Measurements from ENCODE around the gene CTIF.

CTIF gene

GRCh38 chr18:48773821-48774220, 235.0 kb downstream of the CTIF start:
- DNase-seq (ENCODE audit: low read depth in 2 of 2): no peak

GRCh38 chr18:48774941-48775340, 236.1 kb downstream of the CTIF start:
- no peak for DNase-seq (ENCODE audit: low read depth in 2 of 2)

DNA sequence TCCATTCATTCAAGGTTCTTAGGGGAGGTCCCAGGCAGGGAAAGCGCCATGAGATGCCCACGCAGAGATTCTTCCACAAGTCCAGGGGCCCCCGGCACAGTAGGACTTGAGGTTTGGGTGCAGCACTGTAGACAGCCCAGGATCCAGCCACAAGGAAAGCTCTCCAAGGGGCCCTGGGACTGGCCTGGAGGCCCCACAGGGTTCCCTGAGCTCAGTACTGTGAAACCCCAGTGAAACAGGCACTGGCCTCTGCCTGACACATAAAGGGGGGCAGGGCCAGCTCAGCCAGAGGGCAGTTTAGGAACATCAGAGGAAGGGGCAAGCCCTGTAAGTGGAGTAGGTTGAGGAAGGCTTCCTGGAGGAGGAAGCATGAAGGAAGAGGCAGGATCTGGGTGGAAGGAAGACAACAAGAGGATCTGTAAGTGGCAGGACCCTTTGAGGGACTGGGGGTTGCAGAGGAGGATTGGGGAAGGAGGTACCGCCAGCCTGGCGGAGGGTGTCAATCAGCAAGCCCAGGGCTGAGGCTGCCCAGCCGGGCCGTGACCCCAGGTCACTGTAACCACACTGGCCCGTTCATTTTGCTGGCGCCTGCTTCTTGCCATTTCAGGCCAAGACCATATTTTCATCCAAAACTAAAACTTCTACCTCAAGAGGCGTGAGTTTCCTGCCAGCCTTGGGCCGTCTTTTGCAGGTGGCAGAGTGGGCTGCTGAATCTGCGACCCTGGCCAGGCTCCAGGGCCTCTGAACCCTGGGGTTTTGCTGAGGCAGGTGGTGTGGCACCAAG, 236.7 kb downstream of the CTIF start:
- DNase-seq (ENCODE audit: low read depth in 2 of 2): no peak

GRCh38 chr18:48776156-48776555, 237.3 kb downstream of the CTIF start:
- DNase-seq (ENCODE audit: low read depth in 2 of 2): no peak

- no peak for DNase-seq (ENCODE audit: low read depth in 2 of 2)
These were observed 237.8 kb downstream of the CTIF start for GRCh38 chr18:48776641-48777025.

- DNase-seq (ENCODE audit: low read depth in 2 of 2): peak; percentile 36 to 62
These were observed 238.4 kb downstream of the CTIF start for GRCh38 chr18:48777026-48777743.

- DNase-seq (ENCODE audit: low read depth in 2 of 2): no peak
These were observed 238.9 kb downstream of the CTIF start for GRCh38 chr18:48777744-48778116.

GRCh38 chr18:48778344-48779011, 239.6 kb downstream of the CTIF start:
- no peak for DNase-seq (ENCODE audit: low read depth in 2 of 2)

DNA sequence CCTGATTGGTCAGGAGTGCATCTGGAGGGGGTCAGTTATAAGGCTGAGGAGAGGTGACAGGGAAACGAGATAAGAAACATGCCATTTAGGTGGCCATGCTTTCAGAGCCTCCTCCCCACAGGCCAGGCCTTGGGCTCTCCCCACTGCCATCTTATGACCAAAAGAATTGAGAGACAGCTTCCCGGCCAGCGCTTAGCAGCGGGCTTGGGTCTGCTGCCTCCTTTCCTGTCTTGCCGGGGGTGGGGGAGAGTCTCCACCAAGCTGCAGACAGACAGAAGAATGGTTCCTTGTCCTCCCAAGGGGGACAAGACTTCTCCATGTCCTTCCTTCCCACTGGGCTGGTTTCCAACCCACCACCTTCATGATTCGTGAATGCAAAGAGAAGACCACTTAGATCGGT, 240.6 kb downstream of the CTIF start:
- no peak for DNase-seq (ENCODE audit: low read depth in 2 of 2)

DNA sequence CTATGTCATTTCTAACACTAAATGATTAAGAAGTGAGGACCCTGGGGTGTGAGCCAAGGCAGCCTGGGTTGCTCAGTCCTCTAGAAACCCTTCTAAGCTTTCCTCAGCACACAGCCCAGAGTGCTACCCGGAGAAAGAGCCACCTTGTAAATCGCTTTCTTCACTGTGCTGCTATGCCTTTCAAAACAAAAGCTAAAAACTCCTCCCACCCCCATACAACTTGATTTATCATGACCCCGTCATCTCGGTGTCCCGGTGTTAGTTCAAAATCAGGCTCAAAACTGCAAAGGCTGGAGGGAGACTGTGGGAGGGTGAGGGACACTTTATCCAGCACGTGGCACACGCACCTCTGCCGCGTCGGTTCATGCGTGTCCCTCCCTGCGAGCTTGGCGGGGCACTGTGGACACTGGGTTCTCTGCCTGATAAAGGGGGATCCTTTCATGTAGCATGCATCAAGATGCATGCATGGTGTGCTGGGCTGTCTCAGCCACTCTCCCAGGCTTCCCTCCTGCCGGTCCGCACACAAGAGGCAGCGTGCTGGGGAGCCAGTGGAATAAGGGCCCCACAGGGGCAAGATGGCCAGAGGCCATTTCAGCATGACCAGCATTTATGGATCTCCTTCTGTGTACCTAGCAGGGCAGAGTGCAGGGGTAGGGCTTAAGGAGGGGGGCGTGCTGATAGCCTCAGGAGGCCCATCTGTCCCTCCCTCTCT, 241.5 kb downstream of the CTIF start:
- no peak for DNase-seq (ENCODE audit: low read depth in 2 of 2)

GRCh38 chr18:48780913-48781162, 242.0 kb downstream of the CTIF start:
- no peak for DNase-seq (ENCODE audit: low read depth in 2 of 2)

DNA sequence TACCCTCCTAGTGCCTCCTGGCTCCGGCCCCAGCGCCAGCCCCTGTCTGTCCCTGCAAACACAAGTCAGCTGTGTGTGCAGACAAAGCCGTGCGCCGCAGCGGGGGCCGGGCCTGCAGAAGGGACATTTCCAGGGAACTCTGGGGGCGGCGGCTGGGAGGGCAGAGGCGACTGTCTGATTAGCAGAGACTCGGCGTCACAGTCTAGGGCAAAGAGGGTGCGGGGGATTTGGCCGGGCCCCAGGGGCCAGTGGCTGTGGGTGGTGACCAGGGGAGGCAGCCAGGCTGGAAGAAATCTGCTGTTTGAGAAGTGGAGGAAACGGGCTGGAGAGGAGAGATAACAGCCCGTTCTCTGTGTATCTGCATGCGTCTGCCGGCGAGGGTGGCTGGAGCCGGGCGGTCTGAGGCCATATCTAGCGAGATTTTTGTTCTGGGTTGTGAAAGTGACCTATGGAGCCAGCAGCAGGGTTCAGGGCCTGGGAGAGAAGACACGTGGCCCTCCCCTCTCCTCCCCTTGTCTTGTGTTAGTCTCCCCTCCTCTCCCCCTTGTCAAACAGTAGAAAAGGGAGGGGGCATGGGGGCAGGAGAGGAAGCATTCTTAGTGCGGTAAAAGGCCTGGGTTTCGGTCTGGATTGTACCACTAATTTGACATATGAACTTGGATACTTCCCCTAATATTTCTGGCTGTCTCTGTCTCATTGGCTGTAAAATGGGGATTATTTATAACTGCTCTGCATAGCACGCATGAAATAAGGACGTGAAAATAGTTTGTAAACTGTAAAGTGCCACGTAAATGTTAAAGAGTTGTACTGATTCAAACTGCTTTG, 242.5 kb downstream of the CTIF start:
- DNase-seq (ENCODE audit: low read depth in 2 of 2): no peak

GRCh38 chr18:48781988-48782363, 243.1 kb downstream of the CTIF start:
- DNase-seq (ENCODE audit: low read depth in 2 of 2): no peak

GRCh38 chr18:48782381-48782861, 243.6 kb downstream of the CTIF start:
- DNase-seq (ENCODE audit: low read depth in 2 of 2): no peak

DNA sequence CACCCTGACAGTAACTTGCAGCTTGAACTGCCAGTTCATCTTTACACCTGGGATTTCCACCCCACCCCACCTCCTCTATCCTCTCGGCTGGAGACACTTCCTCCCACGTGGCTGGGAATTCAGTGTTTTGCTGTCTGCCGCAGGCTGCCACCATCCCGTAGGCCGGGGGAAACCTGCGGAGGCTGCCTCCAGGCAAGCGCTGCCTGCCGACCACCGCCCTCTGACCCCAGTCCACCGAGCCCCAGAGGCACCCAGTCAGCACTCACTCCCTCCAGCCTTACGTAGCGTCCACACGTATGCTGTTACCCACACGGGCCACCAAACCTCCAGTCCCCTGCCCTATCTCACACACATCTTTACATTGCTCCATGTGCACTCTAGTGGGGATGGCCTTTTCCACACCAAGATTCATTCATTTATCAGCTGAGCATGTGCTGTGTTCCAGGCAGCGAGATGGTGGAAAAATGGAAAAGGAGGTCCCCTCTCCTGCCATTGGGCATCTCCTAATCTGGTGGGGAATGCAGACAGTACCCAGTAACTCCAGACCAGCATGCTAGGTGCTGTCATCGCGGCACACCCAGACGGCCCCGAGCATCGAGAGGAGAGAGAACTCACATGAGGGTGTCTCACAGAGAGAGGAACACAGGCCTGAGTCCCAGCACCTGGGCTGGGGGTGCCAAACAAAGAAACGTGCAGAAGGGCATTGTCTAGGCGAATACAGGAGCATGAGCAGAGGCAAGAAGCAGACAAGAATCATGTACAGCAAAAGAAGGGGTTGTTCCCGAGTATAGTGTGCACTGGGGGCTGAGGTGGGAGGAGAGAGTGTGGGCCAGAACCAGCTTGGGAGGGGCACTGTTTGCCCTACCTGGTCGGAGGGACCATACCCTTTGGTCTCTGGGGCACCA, 245.0 kb downstream of the CTIF start:
- DNase-seq (ENCODE audit: low read depth in 2 of 2): no peak

DNA sequence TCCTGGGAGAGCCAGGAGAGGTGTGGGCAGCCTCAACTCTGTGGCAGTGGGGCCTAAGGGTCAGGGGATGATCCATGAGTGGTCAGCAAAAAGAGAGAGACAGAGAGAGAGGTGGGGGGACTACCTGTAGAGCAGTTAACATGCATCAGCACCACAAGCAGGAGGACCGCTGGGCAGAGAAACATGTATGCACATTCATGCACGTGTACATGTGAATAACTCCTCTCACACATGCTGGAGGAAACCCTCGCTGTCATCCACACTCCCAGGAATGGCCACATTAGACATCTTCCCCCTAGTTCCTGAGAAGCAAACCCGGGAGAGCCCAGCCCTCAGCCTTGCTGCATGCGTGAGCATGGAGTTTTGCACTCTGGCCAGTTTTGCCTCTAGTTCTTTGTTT, 245.8 kb downstream of the CTIF start:
- DNase-seq (ENCODE audit: low read depth in 2 of 2): no peak

DNA sequence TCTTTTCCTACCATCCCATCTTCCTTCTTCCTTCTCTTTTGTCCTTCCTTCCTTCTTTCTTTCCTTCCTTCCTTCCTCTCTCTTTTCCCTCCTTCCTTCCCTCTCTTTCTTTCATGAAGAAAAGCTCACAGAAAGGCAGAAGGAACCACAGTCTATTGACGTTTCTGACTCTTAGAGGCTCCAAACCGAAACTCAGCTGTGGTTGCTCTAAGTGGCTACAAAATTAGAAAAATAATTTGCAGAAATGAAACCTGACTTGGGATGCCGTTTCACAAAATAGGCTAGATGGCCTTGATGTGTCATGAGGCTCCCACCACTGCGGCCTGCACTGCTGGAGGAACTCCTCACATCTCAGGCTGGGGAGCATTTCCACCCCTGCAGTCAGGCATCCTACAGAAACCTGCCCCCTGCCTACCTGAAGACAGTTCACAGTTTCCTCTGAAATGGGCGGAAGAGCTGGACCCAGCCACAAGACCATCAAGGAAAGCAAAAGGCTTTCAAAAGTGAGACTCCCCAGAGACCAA, 246.3 kb downstream of the CTIF start:
- DNase-seq (ENCODE audit: low read depth in 2 of 2): no peak

- DNase-seq (ENCODE audit: low read depth in 2 of 2): no peak
These were observed 247.1 kb downstream of the CTIF start for GRCh38 chr18:48785736-48786454.

GRCh38 chr18:48786455-48787202, 247.8 kb downstream of the CTIF start:
- DNase-seq (ENCODE audit: low read depth in 2 of 2): no peak
